ENCODE data around the gene SLC25A19.

DNA sequence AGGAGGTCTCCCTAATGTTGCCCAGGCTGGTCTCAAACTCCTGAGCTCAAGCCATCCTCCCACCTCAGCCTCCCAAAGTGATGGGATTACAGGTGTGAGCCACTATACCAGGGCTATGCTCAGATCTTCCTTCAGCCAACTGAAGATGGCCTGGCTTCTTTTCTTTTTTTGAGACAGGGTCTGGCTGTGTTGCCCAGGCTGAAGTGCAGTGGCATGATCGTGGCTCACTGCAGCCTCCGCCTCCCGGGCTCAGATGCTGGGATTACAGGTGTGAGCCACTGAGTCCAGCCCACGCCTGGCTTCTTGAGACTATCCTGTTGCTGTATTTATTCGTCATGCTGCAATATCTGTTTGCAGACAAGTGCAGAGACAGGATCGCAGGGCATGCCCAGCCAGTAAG is 4.1 kb downstream of the SLC25A19 start:
- TF ChIP-seq, protein P1, sequence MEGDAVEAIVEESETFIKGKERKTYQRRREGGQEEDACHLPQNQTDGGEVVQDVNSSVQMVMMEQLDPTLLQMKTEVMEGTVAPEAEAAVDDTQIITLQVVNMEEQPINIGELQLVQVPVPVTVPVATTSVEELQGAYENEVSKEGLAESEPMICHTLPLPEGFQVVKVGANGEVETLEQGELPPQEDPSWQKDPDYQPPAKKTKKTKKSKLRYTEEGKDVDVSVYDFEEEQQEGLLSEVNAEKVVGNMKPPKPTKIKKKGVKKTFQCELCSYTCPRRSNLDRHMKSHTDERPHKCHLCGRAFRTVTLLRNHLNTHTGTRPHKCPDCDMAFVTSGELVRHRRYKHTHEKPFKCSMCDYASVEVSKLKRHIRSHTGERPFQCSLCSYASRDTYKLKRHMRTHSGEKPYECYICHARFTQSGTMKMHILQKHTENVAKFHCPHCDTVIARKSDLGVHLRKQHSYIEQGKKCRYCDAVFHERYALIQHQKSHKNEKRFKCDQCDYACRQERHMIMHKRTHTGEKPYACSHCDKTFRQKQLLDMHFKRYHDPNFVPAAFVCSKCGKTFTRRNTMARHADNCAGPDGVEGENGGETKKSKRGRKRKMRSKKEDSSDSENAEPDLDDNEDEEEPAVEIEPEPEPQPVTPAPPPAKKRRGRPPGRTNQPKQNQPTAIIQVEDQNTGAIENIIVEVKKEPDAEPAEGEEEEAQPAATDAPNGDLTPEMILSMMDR (conservative IDR thresholded peaks at IDR 0.05; ENCODE audit: low read length) = no peak
- no peak for TF ChIP-seq EZH2phosphoT487 (IDR thresholded peaks at IDR 0.05; ENCODE audit: borderline replicate concordance, low read depth, low read length)
